ENCODE data around the gene SLC22A1.
"Not testable (repeated sequence)": the region's sequence is repeated elsewhere in the genome, so short reads cannot be mapped to it uniquely, and the experiment has no call there.

The SLC22A1 gene

DNA sequence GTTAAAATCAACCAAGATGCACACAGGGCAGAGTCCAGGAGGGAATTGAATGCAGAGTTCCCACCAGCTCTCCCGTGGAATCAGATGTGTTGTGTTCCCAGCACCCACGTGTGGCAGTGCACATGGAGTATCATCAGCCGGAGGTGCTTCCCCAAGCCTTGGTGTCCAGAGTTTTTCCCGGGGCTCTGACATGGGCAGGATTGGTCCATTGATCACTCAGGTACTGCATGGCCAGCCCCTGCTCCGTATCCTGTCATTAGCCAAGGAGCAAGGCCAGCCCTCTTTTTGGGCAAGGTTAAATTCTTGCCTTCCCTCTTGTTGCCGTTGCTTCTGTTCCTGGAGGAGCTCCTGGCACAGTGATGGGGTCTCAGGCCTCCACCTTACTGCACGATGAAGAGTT, 28.6 kb upstream of the SLC22A1 start:
- no peak for DNase-seq (ENCODE audit: low read depth in 2 of 2)

DNA sequence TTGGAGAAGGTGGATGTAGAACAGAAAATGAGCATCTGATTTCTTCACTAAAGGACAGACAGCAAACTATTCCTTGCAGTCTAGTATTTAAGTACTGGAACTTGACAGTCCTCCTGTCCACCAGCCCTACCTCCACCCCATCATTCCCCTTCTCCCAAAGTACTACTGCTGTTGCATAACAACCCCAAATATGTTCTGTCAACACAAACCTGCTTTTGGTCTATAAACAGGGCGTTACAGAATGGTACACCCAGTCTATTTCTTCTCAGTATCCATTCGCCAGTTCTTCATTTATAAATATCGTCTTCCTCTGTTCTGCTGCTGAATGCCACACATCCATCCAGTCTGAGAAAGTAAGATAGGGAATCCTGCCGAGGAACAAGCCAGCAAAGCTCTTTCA, 27.7 kb upstream of the SLC22A1 start:
- no peak for DNase-seq (ENCODE audit: low read depth in 2 of 2)

DNA sequence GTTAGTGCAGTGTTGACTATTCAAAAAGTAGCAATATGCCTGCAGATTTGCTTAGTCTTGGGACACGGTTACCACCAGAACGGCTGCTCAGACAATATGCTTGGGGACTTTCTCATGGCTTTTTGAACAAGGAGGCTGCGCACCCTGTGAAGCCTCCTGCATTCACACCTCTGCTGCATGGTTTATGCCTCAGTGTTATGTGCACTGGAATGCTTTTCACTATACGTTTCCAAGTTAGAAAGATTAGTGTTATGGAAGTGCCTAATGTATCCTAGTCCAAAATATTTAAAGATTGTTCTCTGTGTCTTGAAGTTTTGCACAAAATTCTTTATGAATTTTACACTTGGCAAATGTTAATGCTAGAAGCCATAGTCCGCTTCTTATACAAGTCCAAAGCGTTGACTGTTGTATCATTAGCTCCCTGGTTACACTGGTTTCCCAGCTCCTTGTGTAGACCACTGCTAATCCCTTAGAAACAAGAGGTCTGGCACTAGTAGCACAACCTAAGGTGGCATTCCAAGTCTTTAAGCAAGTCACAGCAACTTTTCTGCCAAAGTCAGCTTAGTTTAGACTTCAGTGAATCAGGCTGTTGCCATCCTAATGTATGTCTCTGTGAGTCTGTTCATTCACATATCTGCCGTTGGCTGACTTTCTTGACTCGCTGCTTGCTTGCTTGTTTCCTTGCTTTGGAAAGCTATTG, 26.3 kb upstream of the SLC22A1 start:
- DNase-seq (ENCODE audit: low read depth in 2 of 2), result no peak

DNA sequence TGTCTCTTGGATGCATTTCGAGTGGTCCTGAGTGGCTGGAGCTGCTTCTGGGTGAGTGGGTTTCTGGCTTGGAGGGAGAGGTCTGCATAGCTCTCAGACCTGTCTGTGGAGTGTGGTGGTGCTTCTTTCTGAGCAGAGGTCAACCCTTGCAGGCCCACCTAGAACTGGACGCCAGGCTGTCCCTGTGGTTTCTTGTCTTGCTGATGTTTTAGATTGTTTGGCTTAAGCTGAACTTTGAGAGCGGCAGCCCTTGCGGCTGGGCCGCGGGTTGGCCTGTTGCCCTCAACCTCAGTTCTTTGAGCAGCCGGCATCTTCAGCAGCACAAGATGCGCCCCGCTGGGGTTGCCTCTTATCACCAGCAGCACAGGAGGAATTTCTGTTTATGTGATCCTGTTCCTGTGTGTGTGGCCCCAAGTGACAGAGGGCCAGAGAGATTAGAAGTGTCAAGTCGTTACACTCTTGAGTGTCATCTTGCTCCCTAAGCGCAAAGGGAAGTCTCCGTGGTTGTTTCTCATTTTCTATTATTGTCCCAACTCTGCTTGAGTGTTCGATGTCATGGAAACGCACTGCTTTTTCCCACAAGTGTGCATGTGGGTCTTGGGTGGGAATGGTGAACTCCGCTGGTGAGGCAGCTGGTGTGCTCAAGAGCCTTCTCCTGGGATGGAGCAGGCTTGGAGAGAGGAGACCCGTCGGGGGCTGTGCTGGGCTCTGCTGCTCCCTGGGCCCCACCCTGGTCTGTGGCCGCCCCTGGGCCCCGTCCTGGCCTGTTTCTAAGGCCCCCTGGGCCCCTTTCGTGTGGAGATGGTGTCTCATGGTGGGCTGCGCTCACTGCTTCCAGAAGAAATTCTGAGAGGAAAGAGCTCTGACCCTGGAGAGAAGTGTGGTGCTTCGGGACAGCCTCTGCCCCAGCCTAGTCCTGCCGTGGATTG, 20.1 kb upstream of the SLC22A1 start:
- DNase-seq (ENCODE audit: low read depth in 2 of 2), result no peak

DNA sequence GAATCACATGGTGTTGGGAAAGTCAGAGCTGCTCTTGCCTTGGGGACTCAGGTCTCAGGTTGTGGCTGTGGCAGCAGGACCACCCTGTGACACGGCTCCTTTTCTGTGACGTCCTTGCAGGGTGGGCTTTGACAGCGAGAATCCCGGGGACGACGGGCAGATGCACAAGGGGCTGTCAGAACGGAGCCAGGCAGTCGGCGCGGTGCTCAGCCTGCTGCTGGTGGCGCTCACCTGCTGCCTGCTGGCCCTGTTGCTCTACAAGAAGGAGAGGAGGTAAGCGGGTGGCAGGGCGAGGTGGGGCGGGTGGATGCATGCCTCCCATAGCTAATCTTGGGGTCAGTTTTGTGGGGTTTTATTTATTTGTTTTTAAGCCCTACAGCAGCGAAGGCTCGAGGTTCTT, 19.2 kb upstream of the SLC22A1 start:
- no peak for DNase-seq (ENCODE audit: low read depth in 2 of 2)

DNA sequence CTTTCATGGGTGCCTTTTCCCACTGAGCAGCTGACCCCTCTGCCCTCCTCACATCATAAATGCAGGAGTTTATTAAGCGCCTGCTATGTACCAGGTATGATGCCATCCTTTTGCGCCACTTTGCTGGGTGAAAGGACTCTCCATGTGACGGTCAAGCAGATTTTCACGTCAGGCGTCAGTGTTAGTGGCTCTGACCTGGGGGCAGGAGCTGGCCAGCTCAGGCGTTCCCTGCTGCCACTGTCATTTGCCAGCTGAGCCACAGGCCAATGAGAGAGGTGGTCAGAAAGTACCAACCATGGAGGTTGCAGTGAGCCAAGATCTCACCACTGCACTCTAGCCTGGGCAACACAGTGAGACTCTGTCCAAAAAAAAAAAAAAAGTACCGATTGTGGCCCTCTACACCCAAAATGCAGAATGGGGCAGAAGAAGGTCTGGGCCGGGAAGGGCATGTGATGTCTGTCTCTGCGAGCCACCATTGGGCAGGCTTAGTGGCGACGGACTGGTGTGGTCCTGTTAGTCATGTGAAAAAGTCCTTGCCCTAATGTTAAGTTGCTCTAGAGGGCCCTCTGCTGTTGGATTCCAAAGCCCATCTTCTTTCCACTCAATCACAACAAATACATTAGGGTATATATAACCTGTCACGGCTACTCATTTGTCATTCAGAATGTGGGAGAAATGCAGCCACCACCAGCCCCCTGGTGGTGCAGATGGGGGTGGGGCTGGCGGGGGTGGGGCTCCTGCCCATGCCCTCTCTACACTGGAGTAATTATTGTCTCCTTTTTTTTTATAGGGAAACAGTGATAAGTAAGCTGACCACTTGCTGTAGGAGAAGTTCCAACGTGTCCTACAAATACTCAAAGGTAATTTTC, 18.4 kb upstream of the SLC22A1 start:
- no peak for DNase-seq (ENCODE audit: low read depth in 2 of 2)

DNA sequence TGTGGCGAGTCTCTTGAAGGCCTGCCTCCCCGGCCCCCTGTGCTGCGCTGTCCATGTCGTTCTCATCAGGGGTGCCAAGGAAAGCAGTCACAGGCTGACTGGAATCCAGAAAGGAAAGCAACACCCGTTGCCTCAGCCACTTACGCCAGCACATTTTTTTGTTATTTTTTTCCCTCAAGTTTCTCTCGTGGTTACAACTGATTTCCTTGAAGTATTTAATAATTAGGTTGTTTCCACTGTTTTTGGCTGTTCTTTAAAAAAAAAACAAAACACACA, 17.9 kb upstream of the SLC22A1 start:
- no peak for DNase-seq (ENCODE audit: low read depth in 2 of 2)

DNA sequence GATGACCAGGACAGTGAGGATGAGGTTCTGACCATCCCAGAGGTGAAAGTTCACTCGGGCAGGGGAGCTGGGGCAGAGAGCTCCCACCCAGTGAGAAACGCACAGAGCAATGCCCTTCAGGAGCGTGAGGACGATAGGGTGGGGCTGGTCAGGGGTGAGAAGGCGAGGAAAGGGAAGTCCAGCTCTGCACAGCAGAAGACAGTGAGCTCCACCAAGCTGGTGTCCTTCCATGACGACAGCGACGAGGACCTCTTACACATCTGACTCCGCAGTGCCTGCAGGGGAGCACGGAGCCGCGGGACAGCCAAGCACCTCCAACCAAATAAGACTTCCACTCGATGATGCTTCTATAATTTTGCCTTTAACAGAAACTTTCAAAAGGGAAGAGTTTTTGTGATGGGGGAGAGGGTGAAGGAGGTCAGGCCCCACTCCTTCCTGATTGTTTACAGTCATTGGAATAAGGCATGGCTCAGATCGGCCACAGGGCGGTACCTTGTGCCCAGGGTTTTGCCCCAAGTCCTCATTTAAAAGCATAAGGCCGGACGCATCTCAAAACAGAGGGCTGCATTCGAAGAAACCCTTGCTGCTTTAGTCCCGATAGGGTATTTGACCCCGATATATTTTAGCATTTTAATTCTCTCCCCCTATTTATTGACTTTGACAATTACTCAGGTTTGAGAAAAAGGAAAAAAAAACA, 16.6 kb upstream of the SLC22A1 start:
- no peak for DNase-seq (ENCODE audit: low read depth in 2 of 2)

DNA sequence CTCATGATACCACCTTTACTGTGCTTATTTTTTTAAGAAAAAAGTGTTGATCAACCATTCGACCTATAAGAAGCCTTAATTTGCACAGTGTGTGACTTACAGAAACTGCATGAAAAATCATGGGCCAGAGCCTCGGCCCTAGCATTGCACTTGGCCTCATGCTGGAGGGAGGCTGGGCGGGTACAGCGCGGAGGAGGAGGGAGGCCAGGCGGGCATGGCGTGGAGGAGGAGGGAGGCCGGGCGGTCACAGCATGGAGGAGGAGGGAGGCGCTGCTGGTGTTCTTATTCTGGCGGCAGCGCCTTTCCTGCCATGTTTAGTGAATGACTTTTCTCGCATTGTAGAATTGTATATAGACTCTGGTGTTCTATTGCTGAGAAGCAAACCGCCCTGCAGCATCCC, 15.6 kb upstream of the SLC22A1 start:
- no peak for DNase-seq (ENCODE audit: low read depth in 2 of 2)

DNA sequence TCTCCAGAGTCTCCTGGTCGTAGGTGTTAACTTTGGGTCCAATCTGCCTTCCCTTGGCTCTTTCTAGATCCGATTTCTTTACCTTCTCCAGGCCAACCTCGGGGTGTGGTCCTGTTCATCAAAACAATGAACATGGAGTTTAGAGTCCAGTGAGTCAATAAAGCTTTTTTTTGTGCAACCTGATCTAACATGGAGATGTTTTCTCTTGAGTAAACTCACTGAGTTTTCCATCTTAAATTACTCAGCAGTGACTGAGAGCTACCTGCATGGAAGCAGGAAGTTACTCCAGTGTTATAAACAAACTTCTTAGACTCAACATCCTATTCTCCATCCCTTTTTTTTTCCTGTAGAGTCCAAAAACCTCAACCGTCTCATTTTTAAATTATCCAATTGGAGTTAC, 14.9 kb upstream of the SLC22A1 start:
- DNase-seq (ENCODE audit: low read depth in 2 of 2), result no peak

DNA sequence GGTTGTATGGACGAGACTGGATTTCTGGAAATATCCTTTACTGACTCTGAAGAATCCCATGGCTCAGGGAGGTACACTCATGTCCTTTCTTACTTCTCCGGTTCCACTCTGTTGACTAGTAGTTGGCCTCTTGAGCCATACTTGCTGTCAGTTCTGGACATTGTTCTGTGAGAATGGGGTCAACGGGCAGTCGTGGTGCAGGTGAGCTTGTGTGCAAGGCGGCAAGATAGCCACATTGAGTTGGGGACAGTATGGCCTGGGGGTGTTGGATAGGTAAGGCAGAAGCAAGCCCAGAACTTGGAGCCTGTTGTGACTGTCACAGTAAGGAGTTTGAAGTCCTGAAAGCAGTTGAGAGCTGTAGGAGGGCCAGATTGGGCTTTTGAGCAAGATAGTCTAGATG, 13.5 kb upstream of the SLC22A1 start:
- DNase-seq (ENCODE audit: low read depth in 2 of 2), result no peak

DNA sequence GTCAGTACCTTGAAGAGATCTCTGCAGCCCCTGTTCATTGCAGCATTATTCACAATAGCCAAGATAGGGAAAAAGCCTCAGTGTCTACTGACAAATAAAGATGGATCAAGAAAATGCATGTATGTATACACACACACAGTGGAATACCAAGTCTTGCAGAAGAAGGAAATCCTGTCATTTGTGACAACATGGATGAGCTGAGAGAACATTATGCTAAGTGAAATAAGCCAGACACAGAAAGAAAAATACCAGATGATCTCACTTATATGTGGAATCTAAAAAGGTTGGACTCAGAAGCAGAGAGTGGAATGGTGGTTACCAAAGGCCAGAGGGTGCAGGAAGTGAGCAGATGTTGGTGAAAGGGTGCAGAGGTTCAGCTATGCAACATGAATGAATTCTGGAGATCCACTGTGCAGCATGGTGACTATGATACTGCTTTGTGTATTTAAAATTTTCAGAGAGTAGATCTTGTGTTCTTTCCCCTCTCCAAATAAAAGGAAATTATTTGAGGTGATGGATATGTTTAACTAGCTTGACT, 11.0 kb upstream of the SLC22A1 start:
- DNase-seq (ENCODE audit: low read depth in 2 of 2), result no peak

DNA sequence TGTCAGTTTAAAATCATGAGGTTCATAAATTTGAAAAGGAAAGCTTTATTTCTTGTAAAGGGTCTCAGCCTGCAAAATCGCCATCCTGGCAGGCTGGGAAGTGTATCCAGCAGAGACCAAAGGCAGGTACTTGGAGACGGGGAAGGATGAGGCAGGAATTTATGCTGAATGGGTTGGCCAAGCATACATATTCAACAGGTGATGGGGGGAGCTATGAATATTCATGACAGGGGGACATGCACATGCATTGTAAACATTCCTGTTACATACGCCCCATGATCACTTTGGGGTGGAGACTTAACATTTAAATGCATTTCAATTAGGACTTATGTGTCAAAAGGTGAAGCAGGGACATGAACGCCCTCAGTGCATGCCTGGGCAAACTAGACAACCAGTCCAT, 9.8 kb upstream of the SLC22A1 start:
- DNase-seq (ENCODE audit: low read depth in 2 of 2), result no peak

DNA sequence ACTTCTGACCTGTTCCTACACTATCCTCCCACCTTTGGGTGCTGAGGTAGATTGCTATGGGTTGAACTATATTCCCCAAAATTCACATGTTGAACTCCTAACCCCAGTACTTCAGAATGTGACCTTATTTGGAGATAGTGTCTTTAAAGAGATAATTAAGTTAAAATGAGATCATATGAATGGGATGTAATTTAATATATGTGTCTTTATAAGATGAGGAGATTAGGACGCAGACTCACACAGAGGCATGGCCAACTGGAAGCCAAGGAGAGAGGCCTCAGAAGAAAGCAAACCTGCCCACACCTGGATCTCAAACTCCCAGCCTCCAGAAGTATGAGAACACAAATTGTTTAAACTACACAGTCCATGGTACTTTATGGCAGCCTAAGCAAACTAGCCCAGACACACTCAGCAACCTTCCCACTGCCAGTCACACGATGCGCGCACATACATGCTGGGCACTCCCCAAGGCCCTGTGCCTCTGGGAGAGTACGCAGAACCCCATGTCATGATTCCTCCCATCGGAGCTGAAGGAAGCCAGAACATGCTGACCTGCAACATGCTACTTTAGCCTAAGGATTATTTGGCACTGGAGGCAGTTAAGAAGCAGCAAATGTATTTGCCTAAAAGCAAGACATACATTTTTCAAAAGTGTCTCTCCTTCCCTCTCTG, 8.9 kb upstream of the SLC22A1 start:
- no peak for DNase-seq (ENCODE audit: low read depth in 2 of 2)

DNA sequence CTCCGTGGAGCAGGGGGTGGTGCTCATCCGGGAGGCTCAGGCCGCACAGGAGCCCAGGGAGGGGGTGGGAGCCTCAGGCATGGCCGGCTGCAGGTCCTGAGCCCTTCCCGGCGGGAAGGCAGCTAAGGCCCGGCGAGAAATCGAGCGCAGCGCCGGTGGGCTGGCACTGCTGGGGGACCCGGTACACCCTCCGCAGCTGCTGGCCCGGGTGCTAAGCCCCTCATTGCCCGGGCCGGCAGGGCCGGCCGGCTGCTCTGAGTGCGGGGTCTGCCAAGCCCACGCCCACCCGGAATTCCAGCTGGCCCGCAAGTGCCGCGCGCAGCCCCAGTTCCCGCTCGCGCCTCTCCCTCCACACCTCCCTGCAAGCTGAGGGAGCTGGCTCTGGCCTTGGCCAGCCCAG, 7.1 kb upstream of the SLC22A1 start:
- not testable (repeated sequence) for DNase-seq (ENCODE audit: low read depth in 2 of 2)

DNA sequence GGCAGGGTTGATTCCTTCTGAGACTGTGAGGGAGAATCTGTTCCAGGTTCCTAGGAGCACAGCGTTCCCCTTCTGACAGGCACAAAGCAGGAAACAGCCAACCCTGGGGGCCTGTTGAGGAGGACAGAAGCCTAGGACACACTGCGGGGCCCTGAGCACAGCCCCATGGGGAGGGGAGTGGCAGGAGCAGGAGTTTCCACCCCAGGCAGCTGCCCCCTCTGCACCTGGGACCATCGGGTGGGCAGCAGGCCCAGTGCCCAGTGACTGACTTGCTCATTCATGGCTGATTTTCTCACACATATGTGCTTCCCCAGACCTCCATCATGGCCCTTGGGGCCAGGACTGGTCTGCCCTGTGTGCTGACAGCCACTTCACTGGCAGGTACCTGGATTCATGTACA, 6.2 kb upstream of the SLC22A1 start:
- DNase-seq (ENCODE audit: low read depth in 2 of 2), result no peak

DNA sequence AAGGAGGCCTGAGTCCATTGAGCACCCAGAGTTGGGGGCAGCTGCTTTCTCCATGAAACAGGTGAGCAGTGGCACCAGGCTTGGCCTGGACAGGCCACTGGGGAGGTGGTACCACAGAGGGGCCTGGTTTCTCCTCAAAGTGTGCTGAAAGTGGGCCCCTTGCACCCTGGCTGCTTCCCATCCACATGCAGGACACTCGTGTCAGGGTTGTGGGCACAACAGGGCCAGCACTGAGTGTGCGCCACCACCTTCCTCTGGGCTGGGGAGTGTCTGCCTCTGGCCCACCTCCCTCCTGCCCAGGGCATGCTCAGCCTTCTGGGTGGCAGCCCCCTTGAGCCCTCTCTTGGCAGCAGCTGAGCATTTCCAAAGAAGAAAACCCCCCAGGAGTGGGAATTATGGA, 5.2 kb upstream of the SLC22A1 start:
- no peak for DNase-seq (ENCODE audit: low read depth in 2 of 2)

DNA sequence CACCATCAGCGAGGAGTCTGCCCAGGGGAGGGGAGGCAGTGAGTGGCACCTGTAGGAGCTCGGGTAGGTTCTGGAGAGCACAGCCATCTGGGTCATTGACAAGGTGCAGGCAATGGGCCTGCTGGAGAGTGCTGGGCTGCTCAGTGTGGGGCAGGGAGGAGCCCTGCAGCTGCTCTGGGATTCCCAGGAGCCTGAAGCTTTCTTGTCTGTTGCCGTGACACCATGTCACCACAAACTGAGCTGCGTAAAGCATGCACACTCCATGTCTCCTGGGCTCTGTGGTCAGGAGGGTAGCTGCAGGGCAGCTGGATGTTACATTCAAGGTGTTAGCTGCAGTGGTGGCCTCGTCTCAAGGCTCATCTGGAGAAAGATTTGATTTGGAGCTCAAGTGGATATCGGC, 4.5 kb upstream of the SLC22A1 start:
- DNase-seq (ENCODE audit: low read depth in 2 of 2), result no peak

DNA sequence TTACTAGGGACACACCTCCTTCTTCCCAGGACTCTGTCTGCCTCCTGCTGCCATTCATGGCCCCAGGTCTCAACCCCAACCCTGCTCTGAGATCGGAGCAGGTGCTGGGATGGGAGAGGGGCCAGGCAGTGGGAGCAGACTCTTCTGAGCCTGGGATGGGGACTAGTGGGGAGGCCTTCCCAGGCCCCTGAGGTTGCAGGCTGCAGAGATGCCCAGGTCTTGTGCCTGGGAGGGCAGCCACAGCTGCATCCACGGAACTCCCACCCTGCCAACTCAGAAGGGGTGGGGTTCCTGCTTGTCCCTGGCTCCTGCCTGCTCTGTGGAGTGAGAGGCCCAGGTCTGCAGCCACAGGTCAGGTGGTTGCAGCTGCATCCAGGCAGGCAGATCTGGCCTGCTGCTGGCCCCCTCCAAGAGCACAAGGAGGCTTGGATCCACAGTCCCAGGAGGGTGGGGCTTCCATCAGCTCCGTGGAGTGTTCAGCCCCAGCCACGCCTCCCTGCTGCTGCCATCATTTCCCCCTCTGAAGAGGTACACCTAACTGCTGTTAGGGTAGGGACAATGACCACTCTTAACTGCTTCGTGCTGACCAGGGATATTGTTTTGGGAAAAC, 2.9 kb upstream of the SLC22A1 start:
- DNase-seq (ENCODE audit: low read depth in 2 of 2), result no peak

DNA sequence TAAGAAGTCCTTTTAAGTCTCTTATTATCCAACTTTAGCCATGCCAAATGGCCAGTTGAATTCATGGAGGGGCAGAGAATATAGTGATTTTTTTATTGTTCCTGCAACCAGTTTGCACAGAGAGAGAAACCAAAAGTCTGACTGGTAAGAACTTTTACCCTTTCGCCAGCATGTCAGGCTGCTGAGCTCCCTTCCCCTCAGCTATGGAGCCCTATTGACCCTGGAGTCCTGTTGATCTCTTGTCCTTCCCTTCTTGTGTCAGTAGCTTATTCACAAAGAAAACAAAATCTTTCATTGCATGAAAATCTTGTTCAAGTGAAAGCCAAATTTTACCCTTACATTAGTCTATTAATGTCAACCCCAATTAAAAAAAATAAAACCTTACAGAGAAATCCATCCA, 1.5 kb upstream of the SLC22A1 start:
- DNase-seq (ENCODE audit: low read depth in 2 of 2), result no peak

DNA sequence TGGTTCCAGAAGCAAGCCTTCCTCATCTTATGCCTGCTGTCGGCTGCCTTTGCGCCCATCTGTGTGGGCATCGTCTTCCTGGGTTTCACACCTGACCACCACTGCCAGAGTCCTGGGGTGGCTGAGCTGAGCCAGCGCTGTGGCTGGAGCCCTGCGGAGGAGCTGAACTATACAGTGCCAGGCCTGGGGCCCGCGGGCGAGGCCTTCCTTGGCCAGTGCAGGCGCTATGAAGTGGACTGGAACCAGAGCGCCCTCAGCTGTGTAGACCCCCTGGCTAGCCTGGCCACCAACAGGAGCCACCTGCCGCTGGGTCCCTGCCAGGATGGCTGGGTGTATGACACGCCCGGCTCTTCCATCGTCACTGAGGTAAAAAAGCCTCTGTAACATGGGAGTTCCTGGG, 366 bp downstream of the SLC22A1 start:
- no peak for DNase-seq (ENCODE audit: low read depth in 2 of 2)

Data from stimulated activated CD8-positive, alpha-beta memory T cell treated with anti-CD3 and anti-CD28 coated beads, Interleukin-7, amount 100 ng/mL, for 4 hours (primary cell).